Prostate gland (tissue), 2 donors: ENCODE results near the gene WWTR1. TPM values are rescaled to one million over a fixed set of nuclear protein-coding genes. Genes with fewer than 3 reads are reported as not detected.

Experiments used
- DNase-seq: peaks from one replicate; pipeline ENCODE4 v3.0.0-alpha.2; 2019; ENCODE audit warnings: low spot score
- H3K27ac ChIP-seq, 2 donors: fragments of 200-600 bp; sonication (generic); 2 replicates each; pipeline ENCODE4 v1.5.1; 2017 to 2019
- H3K27me3 ChIP-seq: fragments of 200-600 bp; sonication (generic); replicated peaks from 2 replicates; pipeline ENCODE4 v1.5.1; 2019; ENCODE audit not compliant: insufficient read depth
- H3K36me3 ChIP-seq, 2 donors: fragments of 200-600 bp; sonication (generic); 1 replicate in 1 of 2; 2 replicates in 1 of 2; pipeline versions ENCODE4 v1.5.1 to v1.8.1; 2017 to 2019
- H3K4me1 ChIP-seq: fragments of 200-600 bp; sonication (generic); replicated peaks from 2 replicates; pipeline ENCODE4 v1.5.1; 2019
- H3K4me3 ChIP-seq, 2 donors: fragments of 200-600 bp; sonication (generic); 2 replicates each; pipeline ENCODE4 v1.5.1; 2017 to 2019
- H3K9me3 ChIP-seq: fragments of 200-600 bp; sonication (generic); 2 replicates; pipeline ENCODE4 v1.5.1; 2017
- CTCF ChIP-seq, 4 experiments: fragments of 200-600 bp in 2 of 4; fragments of 450-650 bp in 2 of 4; sonication (generic) in 2 of 4; IDR thresholded peaks; 1 replicate in 3 of 4; 2 replicates in 1 of 4; pipeline ENCODE4 v1.5.1; 2016 to 2019; ENCODE audit warnings: antibody characterized with exemption in 4 of 4, mild to moderate bottlenecking in 2 of 4, moderate library complexity in 2 of 4
- POLR2A ChIP-seq: fragments of 450-650 bp; IDR thresholded peaks from one replicate; pipeline ENCODE4 v1.6.1; 2016; ENCODE audit warnings: antibody characterized with exemption, mild to moderate bottlenecking
- POLR2AphosphoS5 ChIP-seq: sonication (generic); formaldehyde crosslinking; IDR thresholded peaks from one replicate; pipeline ENCODE4 v1.6.1; 2017; ENCODE audit warnings: antibody characterized with exemption
- WGBS: methylation state at CpG from one replicate; pipeline ENCODE4 v1.1.5; 2018; 5-methylcytosine and 5-hydroxymethylcytosine counted together
- intact Hi-C: fragments of 100-400 bp; cut with DNase I; formaldehyde crosslinking; loops from one replicate; pipeline ENCODE4 v1.14.2; 2022
- total RNA-seq, 2 donors: library from RNA; depleted of rRNA; stranded (reverse); fragments of >200 nt; gene quantifications; one replicate each; pipeline ENCODE4 v1.1.0, GENCODE V29; 2016

Gene WWTR1
- total RNA-seq, 2 donors from 2014 or later = 47.5 to 79.4 TPM

- 62% methylated on average over 4 of the region's 4 CpGs for WGBS
- Histone ChIP-seq H3K36me3 (no peaks in the 10 kb centered on the region), H3K27ac (no peak overlapping the region), H3K27me3 (no peaks in the 10 kb centered on the region), H3K4me3 (no peak overlapping the region), H3K9me3 (no peaks in the 10 kb centered on the region), H3K4me1 (no peaks in the 10 kb centered on the region)
- intact Hi-C loops = loop anchor here (10.0 kb wide), 1 partner anchor 277 kb away; no protein-coding TSS in a partner anchor
- no peak for TF ChIP-seq POLR2AphosphoS5
- TF ChIP-seq POLR2A = no peak
- no peak for TF ChIP-seq CTCF (IDR thresholded peaks at IDR 0.05)
- DNase-seq = no peak
These were observed 159.7 kb downstream of the WWTR1 start for GRCh38 chr3:149497966-149498670.

GRCh38 chr3:149496891-149497290 is 160.9 kb downstream of the WWTR1 start:
- intact Hi-C loops = loop anchor here (10.0 kb wide), 1 partner anchor 278 kb away; no protein-coding TSS in a partner anchor

GRCh38 chr3:149495581-149496125 is 162.2 kb downstream of the WWTR1 start:
- Histone ChIP-seq H3K4me3 (no peak overlapping the region), H3K36me3 (no peaks in the 10 kb centered on the region), H3K27ac (no peak overlapping the region), H3K27me3 (no peaks in the 10 kb centered on the region), H3K4me1 (no peaks in the 10 kb centered on the region), H3K9me3 (no peaks in the 10 kb centered on the region)
- WGBS = 93% methylated on average over 6 of the region's 6 CpGs
- TF ChIP-seq POLR2A (no peak), CTCF (IDR thresholded peaks at IDR 0.05) (no peak), POLR2AphosphoS5 (no peak)
- DNase-seq = no peak
- intact Hi-C loops = loop anchor here (10.0 kb wide), 1 partner anchor 279 kb away; no protein-coding TSS in a partner anchor

More at GRCh38 chr3:149496891-149497290, 160.9 kb downstream of the WWTR1 start:
- Histone ChIP-seq H3K27me3 (no peaks in the 10 kb centered on the region), H3K36me3 (no peaks in the 10 kb centered on the region), H3K4me3 (no peak overlapping the region), H3K27ac (no peak overlapping the region), H3K4me1 (no peaks in the 10 kb centered on the region), H3K9me3 (no peaks in the 10 kb centered on the region)
- no peak for TF ChIP-seq POLR2AphosphoS5
- no peak for TF ChIP-seq CTCF (IDR thresholded peaks at IDR 0.05)
- no peak for TF ChIP-seq POLR2A
- DNase-seq = no peak
- WGBS = 97% methylated on average over 4 of the region's 4 CpGs

- Histone ChIP-seq H3K4me3 (no peak overlapping the region), H3K9me3 (no peaks in the 10 kb centered on the region), H3K36me3 (no peaks in the 10 kb centered on the region), H3K4me1 (no peaks in the 10 kb centered on the region), H3K27ac (no peak overlapping the region), H3K27me3 (no peaks in the 10 kb centered on the region)
- no peak for DNase-seq
- TF ChIP-seq POLR2AphosphoS5 (no peak), POLR2A (no peak), CTCF (IDR thresholded peaks at IDR 0.05) (no peak)
- intact Hi-C loops = loop anchor here (10.0 kb wide), 1 partner anchor 280 kb away; no protein-coding TSS in a partner anchor
- WGBS = 89% methylated on average over 6 of the region's 6 CpGs
These were observed 162.9 kb downstream of the WWTR1 start for GRCh38 chr3:149494759-149495580.
